Kidney tubule cell (primary cell): ENCODE results near the gene CTH.
"Not testable (repeated sequence)": the region's sequence is repeated elsewhere in the genome, so short reads cannot be mapped to it uniquely, and the experiment has no call there.

Experiments used
- DNase-seq: peaks from one replicate; pipeline ENCODE4 v3.0.0-alpha.2; 2018; ENCODE audit warnings: low spot score

Gene CTH

GRCh38 chr1:70409136-70409535 is 1.9 kb upstream of the CTH start:
- DNase-seq, result no peak

- no peak for DNase-seq
Observed at GRCh38 chr1:70411360-70411844, 334 bp downstream of the CTH start.

- no peak for DNase-seq
Observed at GRCh38 chr1:70415882-70416281, 4.8 kb downstream of the CTH start.

- DNase-seq, result not testable (repeated sequence)
Observed at GRCh38 chr1:70418973-70419734, 8.1 kb downstream of the CTH start.

- no peak for DNase-seq
Observed at GRCh38 chr1:70420320-70420719, 9.3 kb downstream of the CTH start.

- peak; percentile 41 for DNase-seq
Observed at GRCh38 chr1:70426154-70427131, 15.4 kb downstream of the CTH start.

GRCh38 chr1:70427976-70428375 is 16.9 kb downstream of the CTH start:
- DNase-seq, result peak; percentile 19

- peak; percentile 22 for DNase-seq
Observed at GRCh38 chr1:70429219-70429618, 18.2 kb downstream of the CTH start.

- no peak for DNase-seq
Observed at GRCh38 chr1:70429757-70430156, 18.7 kb downstream of the CTH start.

GRCh38 chr1:70431317-70431716 is 20.2 kb downstream of the CTH start:
- no peak for DNase-seq

GRCh38 chr1:70431874-70432273 is 20.8 kb downstream of the CTH start:
- no peak for DNase-seq

GRCh38 chr1:70434253-70434859 is 23.3 kb downstream of the CTH start:
- DNase-seq, result no peak

GRCh38 chr1:70436622-70437251 is 25.7 kb downstream of the CTH start:
- no peak for DNase-seq

- DNase-seq, result peak; percentile 62
Observed at GRCh38 chr1:70438529-70438928, 27.5 kb downstream of the CTH start.

GRCh38 chr1:70440642-70441391 is 29.7 kb downstream of the CTH start:
- peak; percentile 43 for DNase-seq

GRCh38 chr1:70441392-70442035 is 30.4 kb downstream of the CTH start:
- no peak for DNase-seq

- no peak for DNase-seq
Observed at GRCh38 chr1:70442490-70442889, 31.4 kb downstream of the CTH start.

- no peak for DNase-seq
Observed at GRCh38 chr1:70443739-70444138, 32.7 kb downstream of the CTH start.

GRCh38 chr1:70449049-70449448 is 38.0 kb downstream of the CTH start:
- no peak for DNase-seq

- DNase-seq, result not testable (repeated sequence)
Observed at GRCh38 chr1:70452164-70452939, 41.3 kb downstream of the CTH start.
